DOHH2 (cell line): ENCODE data around the gene SMU1.

Experiments
- EZH2phosphoT487 ChIP-seq: fragments of 200-600 bp; sonication (generic); IDR thresholded peaks from 2 replicates; pipeline ENCODE4 v1.6.1; 2017; ENCODE audit warnings: borderline replicate concordance, mild to moderate bottlenecking, antibody characterized with exemption, low read length, moderate library complexity, mixed read lengths
- TF ChIP-seq, protein P1 (sequence below): fragments of 200-600 bp; sonication (generic); IDR thresholded peaks from one replicate; pipeline ENCODE4 v1.5.1; 2014; ENCODE audit warnings: antibody characterized with exemption, mild to moderate bottlenecking, low read depth, low read length; ENCODE audit not compliant: poor library complexity, severe bottlenecking

GRCh38 chr9:33011831-33012230 is 64.6 kb downstream of the SMU1 start:
- TF ChIP-seq, protein P1, sequence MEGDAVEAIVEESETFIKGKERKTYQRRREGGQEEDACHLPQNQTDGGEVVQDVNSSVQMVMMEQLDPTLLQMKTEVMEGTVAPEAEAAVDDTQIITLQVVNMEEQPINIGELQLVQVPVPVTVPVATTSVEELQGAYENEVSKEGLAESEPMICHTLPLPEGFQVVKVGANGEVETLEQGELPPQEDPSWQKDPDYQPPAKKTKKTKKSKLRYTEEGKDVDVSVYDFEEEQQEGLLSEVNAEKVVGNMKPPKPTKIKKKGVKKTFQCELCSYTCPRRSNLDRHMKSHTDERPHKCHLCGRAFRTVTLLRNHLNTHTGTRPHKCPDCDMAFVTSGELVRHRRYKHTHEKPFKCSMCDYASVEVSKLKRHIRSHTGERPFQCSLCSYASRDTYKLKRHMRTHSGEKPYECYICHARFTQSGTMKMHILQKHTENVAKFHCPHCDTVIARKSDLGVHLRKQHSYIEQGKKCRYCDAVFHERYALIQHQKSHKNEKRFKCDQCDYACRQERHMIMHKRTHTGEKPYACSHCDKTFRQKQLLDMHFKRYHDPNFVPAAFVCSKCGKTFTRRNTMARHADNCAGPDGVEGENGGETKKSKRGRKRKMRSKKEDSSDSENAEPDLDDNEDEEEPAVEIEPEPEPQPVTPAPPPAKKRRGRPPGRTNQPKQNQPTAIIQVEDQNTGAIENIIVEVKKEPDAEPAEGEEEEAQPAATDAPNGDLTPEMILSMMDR: no peak
- TF ChIP-seq EZH2phosphoT487: no peak
